ENCODE measurements around the gene PRKCZ.

DNA sequence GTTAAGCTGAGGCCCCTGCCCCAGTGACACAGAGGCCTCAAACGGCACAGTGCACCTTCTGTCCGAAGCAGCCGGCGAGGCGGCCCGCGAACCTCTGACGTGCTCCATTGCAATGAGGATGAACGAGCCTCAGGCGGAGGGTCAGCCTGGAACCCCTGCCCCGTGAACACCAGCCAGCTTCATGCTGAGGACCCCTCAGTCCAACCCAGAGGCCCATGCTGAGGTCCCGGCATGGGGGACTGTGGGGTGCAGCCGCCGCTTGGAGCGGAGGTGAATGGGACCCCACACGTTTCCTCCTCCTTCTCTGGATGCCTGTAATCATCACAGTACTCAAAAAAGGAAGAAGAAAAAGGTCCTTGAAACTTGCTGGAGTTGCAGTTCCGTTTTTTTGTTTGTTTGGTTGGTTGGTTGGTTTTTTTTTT is 62.1 kb downstream of the PRKCZ start:
- TF ChIP-seq, protein P1, sequence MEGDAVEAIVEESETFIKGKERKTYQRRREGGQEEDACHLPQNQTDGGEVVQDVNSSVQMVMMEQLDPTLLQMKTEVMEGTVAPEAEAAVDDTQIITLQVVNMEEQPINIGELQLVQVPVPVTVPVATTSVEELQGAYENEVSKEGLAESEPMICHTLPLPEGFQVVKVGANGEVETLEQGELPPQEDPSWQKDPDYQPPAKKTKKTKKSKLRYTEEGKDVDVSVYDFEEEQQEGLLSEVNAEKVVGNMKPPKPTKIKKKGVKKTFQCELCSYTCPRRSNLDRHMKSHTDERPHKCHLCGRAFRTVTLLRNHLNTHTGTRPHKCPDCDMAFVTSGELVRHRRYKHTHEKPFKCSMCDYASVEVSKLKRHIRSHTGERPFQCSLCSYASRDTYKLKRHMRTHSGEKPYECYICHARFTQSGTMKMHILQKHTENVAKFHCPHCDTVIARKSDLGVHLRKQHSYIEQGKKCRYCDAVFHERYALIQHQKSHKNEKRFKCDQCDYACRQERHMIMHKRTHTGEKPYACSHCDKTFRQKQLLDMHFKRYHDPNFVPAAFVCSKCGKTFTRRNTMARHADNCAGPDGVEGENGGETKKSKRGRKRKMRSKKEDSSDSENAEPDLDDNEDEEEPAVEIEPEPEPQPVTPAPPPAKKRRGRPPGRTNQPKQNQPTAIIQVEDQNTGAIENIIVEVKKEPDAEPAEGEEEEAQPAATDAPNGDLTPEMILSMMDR (IDR thresholded peaks at IDR 0.05; ENCODE audit: insufficient read depth, low read depth, low read length), result no peak
- no peak for TF ChIP-seq EZH2 (IDR thresholded peaks at IDR 0.05; ENCODE audit: insufficient read depth, low read length)

Data from astrocyte (in vitro differentiated cells and primary cell).